ENCODE measurements around the gene ASXL3.

The ASXL3 gene

DNA sequence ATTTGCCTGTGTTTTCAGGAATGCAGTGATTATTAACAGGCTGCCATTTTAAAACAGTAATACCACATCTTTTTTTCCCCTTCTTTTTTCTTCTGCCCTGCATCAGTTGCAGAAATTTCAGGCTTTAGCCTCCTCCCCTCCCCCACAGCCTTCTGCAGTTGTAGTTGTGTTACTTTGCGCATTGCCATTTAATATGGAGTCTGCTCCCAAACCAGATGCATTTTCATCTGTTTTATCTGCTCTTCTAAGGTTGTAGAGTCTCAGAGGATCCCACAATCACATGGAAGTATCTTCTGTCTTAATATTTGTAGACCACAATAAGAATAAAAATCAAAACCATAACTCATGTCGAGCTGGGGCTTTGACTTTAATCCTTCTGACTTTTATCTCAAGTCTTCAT, 3.8 kb downstream of the ASXL3 start:
- DNase-seq, result peak in 8 of 56 donors; percentile 1 to 46 (median 11)

DNA sequence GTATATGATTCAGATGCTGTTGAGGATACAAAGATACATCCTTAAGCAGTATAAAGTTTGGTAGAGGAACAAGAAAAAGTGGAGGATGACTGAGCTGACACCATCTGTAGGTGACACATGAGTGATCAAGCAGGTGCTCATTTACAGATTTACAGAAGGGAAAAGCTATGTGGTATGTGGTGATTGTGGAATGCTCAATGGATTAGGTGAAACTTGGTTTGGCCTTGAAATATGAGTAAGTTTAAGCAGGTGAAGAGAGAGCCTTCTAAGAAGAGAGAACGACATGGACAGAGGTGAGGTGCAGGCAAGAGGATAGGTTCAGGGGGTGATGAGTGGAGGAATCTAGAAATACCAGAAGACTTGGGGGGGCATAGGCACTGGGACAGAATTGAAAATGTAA, 5.9 kb downstream of the ASXL3 start:
- DNase-seq, result no peak

DNA sequence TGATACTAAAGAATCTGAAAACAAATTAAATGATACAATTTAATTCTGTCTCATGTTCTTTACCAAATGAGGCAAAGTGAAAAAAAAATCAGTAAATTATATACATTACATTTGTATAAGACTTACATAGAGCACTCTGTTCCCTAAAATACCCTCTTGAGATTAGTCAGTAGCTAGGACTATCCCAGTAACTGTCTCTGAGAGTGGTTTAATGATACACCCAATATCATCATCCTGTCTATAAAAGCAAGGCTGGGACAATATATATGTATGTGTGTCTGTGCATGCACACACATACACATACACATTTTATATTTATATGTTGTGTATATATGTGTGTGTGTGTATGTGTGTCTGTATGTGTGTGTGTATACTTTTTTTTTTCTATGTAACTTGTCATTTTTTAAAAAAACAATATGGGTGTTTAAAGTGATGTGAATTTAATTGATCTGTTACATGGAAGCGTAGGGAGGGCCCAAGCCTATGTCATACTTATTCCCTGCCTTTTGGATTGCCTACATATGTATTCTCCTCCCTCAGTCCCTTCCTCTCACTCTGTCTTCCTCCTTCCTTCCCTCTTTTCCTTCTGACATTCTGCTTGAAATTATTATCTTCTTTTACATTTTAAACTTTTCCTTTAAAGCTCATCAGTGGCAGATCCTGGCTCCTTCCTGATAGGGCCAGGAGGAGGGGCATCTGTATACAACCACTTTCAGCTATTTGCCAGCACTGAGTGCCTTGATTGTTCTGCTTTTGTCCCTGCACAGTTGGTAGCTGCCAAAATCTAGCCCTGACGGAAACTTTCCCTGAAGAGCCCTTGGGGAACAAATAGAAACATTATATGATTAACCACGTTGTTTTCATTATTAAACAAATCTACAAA, 6.8 kb downstream of the ASXL3 start:
- DNase-seq, result peak in 23 of 56 donors; percentile 0 to 47 (median 12)

DNA sequence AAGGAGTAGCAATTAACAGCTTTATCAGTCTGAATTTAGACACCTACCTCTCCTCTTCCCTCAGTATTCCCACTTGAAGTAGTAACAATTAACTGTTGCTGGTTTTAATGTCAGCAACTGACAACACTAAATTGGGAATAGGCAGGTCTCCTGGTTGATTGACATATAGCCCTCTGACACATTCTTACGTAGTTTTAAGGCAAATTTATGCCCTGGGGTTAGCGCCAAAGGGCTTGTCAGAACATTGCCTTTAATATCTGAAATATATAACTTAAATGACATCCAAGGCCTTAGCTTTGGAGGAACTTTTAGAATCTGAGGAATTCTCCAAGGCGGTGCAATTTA, 7.4 kb downstream of the ASXL3 start:
- DNase-seq, result no peak

DNA sequence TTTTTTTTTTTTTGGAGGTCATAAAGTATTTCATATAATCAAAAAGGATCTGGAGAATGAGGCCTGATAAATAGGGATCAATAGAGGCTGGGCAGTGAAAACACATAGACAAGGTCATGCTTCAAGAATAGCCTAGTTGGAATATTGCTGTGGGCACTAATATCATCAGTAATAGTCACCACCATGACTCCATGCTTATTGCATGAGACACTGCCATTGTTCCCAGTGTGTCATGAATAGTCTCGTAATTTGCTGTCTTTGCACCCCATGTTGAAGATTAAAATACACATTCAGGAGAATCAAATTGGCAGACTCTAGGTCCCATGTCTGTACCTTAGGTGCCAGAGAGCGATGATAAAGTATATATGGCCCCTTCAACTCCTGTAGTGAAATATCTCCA, 10.3 kb downstream of the ASXL3 start:
- DNase-seq, result no peak

DNA sequence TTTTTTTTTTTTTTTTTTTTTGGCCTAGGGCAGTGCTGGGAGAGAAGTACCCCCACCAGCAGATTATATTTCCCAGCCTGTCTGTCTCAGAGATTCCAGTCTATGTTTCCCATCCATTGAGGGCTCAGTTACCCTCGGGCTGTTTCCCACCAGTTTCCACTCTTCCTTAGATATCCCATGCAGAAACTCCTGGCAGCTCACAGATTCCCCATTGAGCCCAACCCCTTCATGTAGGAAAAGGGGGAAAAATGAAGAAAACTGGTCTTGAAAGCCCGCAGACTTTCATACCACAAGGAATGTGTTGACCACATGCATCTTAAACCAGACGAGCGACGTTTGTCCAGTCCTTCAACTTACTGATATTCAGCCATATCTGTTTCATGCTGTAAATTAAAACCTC, 15.2 kb downstream of the ASXL3 start:
- no peak for DNase-seq

DNA sequence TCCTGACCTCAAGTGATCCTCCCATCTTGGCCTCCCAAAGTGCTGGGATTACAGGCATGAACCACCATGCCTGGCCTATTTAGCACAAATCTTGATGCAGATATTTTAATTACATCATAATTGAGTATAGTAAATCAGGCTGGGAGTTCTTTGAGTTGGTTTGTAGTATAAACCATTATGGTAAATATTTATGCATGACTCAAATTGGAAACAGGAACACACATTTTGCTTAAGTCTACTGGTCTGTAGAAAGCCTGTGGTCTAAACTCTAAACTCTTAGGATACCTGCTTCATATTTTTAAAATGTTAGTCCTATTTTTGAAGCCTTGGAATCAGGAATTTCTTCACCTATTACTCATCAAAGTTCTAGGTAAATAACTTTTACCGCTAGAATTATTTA, 16.8 kb downstream of the ASXL3 start:
- DNase-seq, result no peak

DNA sequence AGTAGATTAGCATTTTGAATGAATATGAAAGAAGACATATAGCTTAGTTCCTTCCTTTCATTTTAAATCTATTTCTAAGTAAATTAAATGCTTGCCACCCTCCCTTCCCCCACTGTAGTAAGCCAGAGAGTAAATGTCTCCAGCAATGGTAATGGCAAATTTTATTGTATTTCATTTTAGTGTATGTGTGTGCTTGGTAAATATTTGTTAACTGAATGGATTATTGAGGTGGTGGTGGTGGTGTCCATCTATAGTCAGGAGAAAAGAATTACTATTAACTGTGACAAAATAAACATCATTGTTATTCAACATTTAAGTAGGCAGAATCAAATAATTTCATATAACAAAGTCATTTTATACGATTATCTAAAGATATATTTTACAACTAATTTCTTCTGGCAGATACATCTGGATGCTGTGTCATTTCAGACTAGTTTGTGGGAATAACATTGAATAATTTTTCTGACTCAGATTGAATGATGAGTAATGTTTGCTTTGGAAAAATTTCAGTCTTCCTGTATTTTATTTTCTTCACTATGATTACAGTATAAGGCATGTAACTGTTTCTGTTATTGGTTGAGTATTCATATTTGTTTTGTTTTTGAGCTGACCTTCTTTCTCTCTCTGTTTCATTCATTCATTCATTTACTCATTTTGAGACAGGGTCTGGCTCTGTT, 18.3 kb downstream of the ASXL3 start:
- no peak for DNase-seq

DNA sequence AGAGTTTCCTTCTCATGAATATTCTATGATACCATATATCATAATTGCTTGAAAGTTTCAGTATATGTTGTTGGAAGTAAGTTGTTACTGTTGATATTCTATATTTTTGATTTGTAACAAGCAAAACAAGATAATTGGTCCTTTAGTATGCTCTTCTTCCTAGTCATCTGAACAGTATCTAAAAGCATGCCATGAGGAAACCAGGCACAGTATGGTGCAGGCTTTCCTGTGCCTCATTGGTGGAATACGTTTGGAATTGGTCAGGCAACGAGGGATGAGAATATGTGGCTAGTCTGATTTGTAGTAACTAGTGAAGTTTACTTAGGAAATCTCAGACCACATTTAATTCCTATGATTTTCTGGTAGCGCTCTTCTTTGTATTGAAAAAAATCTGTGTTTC, 22.8 kb downstream of the ASXL3 start:
- no peak for DNase-seq

DNA sequence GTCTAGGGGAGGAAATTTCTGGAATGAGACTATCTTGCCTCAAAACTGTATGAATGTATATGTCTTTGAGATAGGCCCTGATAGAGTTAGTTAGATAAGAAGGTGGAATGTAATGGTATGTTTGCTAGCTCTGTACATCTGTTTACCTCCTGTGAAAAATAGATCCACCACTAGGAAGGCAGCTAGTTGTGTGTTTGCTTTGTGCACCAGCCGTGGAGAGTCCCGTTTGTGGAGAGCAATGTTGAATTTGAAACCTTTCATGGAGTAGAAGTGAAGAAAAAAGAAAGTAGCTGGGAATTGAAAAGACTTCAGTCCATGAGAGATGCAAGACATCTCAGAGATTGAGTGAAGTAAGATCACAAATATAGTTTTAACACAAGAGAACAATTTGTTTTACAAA, 25.4 kb downstream of the ASXL3 start:
- no peak for DNase-seq

DNA sequence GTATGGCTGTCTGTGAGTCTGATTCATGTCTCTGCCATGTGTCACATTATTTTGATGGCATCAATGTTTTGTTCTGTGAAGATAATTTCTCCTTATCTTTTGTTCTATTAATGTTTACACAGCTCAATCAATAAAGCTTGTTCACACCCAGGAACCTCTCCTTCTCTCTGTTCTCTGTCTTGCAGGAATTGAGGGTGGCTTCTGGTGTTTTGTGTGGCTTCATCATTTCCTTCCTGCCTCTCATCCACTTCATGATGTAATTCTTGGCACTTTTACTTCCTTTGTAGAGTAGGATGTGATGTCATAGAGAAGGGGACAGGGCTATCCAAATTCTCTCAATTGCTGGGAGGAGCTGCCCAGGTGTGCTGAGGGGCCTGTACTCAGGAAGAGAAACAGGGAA, 27.2 kb downstream of the ASXL3 start:
- no peak for DNase-seq

DNA sequence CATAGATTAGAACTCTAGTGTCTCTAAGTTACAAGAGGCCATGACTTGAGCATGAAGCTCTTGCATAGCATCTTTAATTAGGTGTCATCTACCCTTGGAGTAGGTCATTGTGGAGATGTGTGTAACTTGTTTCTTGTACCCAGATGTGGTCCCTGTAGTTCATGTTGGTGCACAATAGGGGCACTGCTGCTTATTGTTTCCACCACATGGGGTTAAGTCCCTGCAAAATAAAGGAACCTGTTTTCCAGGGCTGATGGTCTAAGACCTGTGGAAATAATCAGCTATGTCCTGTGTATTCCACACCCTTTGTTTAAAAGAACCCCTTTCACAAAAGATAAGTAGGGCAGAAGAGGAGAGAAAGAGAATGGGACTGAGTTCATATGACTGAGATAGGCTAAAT, 28.6 kb downstream of the ASXL3 start:
- DNase-seq, result no peak

DNA sequence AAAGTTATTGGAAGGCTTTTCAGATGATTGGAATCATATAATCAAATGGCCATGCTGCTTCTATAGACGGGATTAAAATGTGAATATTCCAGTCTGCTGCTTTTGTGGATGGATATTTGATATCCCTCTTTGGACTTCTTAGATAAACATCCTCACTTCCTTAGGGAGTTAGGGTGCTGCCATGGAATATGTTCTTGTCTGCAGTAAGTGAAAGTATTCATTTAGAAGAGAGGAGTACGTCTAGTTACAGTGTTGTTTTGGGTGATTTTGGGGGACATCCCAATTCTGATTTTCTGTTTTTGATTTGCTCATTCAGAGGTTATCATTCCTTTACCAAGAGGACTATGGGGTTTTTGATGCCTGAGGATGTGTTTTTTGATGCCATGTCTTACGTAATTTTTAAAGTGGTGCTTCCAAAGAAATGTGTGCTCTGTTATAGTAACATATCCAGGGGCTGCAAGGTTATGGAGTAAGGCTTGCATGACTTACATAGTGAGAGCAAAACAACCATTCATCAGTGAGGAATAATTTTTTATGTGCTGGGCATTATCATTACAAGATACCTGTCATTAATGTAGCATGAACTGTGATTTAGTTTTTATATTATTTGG, 33.6 kb downstream of the ASXL3 start:
- DNase-seq, result no peak

DNA sequence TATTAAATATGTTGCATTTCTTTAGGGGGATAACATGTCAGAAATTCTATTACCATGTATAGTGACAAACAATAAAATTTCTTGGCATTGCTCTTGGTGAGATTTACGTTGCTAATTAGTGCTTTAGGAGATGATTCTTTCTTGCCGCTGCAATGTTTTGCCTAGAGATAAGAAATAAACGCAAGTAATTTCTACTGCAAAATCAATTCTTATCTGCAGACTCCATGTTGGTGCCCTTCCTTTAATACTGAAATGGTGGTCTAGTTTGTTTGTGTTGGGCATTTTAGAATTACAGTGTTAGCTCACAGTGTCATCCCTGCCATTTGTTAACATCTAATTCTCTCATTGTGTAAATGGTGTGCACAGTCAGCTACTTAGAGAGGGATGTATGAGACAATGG, 34.6 kb downstream of the ASXL3 start:
- no peak for DNase-seq

DNA sequence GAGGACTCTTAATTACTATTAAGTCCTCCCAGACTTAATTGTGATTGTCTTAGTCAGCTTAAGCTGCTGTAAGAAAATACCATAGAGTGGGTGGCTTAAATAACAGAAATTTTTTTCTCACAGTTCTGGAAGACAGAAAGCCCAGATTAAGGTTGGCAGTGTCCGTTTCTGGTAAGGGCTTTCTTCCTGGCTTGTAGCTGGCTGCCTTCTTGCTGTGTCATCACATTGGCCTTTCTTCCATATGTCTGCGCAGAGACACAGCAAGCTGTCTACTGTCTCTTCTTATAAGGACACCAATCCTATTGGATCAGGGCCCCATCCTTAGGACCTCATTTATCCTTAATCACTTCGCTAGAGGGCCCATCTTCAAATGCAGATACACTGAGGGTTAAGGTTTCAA, 38.5 kb downstream of the ASXL3 start:
- no peak for DNase-seq

DNA sequence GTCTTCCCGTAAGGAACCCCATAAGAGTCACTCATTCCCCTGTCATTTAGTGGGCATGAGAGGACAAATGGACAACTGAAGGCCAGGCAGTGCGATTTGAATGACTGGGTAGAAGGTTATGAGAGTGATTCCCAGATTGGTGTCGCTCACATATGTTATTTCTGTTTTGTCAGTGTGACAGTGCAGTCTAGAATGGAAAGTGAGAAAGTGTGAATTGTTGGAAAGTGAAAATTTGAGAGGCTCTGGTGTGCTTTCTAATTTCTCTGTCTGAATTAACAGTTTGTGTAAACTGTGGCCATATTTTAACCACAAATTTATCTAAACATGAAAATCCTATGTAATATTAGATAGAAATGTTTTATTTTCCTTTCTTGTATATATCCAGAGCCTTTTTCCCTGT, 49.1 kb downstream of the ASXL3 start:
- DNase-seq, result no peak

DNA sequence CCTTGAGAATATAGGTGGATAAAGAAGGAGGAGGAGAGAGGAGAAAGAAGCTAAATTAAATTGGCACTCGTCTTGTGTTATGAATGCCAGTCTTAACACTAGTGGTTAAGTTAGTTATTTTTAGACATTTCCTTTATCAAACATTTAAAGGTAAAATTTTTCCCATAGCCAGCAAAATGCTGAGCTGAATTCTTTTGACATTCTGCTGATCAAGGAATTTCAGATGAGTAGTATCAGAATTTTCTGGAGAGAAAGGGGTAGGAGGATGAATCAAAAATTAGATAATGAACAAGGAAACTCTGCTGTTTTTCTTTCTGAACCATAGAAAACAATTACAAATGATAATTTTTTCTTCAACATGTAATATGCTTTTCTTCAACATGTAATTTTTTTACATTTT, 52.5 kb downstream of the ASXL3 start:
- DNase-seq, result no peak

DNA sequence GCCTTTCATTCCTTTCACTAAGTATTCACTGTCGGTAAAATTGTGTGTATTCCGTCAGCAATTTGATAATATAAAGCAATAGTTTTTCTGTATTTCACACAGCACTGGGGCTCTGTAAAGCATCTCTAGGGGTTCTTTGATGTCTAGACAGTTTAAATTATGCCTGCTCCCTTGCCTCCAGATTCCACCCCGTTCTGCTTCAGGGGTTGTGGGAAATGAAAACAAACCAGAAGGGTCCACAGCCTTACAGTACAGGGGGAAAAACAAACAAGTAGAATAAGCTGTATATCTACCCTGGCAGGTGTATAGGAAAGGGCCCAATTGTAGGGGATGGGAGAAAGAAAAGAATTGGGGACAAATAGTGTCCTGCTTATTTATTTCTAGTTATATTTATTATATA, 63.1 kb downstream of the ASXL3 start:
- DNase-seq, result no peak

DNA sequence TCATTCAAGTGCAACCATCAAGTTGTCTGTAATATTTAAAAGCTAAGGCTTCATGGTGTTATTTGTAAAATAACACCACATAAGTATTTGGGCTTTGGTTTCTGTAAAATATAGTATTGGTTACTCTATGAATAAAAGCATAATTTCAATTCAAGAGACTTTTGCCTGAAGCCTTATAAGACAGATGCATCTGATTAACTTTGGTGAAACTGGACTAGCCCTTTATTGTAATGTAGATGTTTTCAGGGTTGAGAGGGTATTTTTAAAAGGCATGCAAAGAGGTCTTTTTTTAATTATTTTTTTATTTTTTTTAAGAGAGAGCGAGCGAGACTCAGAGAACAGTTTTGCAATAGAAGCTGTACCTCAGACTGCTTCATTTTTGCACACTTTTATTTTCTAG, 66.5 kb downstream of the ASXL3 start:
- no peak for DNase-seq

DNA sequence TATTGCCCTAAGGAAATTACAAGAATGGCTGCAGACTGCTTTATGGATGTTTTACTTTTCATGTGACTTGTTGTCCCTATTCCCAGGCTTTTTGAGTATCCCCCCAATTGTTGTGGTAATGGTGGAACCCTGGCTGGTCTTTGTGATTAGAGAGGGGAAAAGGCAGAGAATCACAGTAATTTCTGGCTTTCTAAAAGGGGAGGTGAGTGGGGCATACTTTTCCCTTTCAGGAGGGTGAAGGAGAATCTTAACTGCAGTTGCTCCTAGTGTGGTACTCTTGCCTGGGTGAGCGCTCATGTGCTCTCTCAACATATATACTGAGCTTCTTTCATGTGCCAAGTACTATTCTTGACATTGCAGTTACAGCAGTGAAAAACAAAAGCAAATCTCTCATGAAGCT, 69.3 kb downstream of the ASXL3 start:
- no peak for DNase-seq

DNA sequence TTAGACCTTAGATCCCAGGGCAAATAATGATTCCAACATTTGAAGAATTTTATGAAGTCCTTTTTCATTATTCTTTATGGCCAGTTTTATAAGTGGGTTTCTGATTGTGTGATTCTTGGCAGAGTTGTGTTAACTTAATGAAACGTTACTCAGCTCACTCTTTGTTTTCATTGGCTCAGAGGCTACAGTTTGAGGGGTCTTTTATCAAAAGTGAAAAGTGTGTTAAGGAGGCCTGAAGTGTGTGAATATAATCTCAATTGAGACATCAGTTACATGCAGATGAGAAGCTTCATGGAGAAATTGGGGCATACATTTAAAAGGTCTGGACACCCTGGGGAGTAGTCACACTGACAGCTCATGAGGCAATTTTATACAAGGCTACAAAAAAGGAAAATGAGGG, 74.6 kb downstream of the ASXL3 start:
- DNase-seq, result no peak

DNA sequence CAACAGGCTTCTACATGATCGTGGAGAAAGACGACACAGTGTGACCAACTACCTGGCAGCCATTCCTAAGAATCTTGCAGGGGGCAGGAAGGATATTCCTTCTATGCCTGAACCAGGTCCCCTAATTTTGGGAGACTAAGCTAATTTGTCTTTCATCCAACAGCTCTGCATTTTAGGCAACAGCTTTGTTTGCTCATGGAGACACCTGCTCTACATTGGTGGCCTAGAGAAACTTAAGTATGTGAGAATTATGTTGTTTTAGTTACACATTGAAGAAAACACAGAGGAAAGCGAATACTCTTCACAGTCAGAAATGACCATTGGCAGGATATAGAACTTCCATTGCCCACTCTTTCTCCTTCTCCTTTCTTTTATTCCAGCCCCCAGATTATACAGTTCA, 75.2 kb downstream of the ASXL3 start:
- no peak for DNase-seq

DNA sequence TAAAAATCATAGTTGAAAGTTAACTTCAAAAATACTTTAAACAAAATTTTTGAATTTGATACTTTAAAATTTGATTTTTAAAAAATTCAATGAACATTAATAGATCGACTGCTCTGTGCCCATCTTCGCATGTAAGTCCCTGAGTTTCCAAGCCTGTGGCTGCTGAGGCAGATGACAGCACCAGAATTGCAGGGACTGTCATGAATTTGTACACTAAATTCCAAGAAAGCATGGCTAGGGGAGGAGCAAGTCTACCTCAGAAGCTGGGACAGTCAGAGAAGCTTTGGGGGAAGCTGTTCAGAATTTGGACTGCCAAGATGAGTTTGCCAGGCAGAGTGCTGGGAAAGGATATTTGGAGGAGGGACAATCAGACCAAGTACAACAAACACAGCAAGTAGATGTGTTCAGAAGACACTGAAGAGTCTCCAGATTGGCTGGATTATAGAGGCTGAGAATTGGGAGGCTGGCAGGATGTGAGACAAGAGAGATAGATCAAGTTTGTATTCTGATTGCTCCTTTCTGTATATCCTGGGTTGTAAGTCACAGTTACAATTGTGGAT, 79.0 kb downstream of the ASXL3 start:
- no peak for DNase-seq

Measured in amygdala (tissue), 56 donors.